HepG2 (cell line): ENCODE results near the gene CEP104. TPM values are rescaled to one million over a fixed set of nuclear protein-coding genes. Genes with fewer than 3 reads are reported as not detected.

Experiments used
- ATF2 ChIP-seq: sonication (generic); formaldehyde crosslinking; IDR thresholded peaks from 2 replicates; pipeline ENCODE4 v1.4.0; 2020; ENCODE audit warnings: missing genetic modification reagents
- ESRRA ChIP-seq: sonication (generic); formaldehyde crosslinking; IDR thresholded peaks from 2 replicates; pipeline ENCODE4 v1.5.1; 2020; ENCODE audit warnings: mild to moderate bottlenecking, low read depth, missing genetic modification reagents
- KDM4B ChIP-seq: sonication (generic); formaldehyde crosslinking; IDR thresholded peaks from 2 replicates; pipeline ENCODE4 v1.4.0; 2020; ENCODE audit warnings: missing genetic modification reagents
- MXI1 ChIP-seq: IDR thresholded peaks from 3 replicates; pipeline ENCODE4 v1.6.1; 2012; ENCODE audit warnings: low read depth, low read length, inconsistent platforms, borderline replicate concordance
- POLR2G ChIP-seq: fragments of 200-400 bp; formaldehyde crosslinking; IDR thresholded peaks from 2 replicates; pipeline ENCODE4 v1.6.1; 2018; ENCODE audit warnings: mild to moderate bottlenecking, low read depth, low read length, moderate library complexity
- RBM22 ChIP-seq: fragments of 200-400 bp; formaldehyde crosslinking; optimal IDR thresholded peaks from 2 replicates; pipeline ENCODE3; 2017; ENCODE audit warnings: mild to moderate bottlenecking, low read length, moderate library complexity
- SALL2 ChIP-seq: sonication (generic); formaldehyde crosslinking; IDR thresholded peaks from 2 replicates; pipeline ENCODE4 v1.8.1; 2023; ENCODE audit warnings: mild to moderate bottlenecking, missing genetic modification reagents, inconsistent platforms
- SNAI1 ChIP-seq: sonication (generic); formaldehyde crosslinking; IDR thresholded peaks from 2 replicates; pipeline ENCODE4 v1.5.0; 2020; ENCODE audit warnings: mild to moderate bottlenecking, missing genetic modification reagents, borderline replicate concordance
- SNAPC5 ChIP-seq: sonication (generic); formaldehyde crosslinking; IDR thresholded peaks from 2 replicates; pipeline ENCODE4 v1.8.1; 2023; ENCODE audit warnings: mild to moderate bottlenecking, missing genetic modification reagents, borderline replicate concordance
- THAP11 ChIP-seq: IDR thresholded peaks from 2 replicates; pipeline ENCODE4 v1.6.1; 2016; ENCODE audit warnings: missing biosample characterization, missing genetic modification reagents
- ZBTB43 ChIP-seq: sonication (generic); formaldehyde crosslinking; conservative IDR thresholded peaks from 2 replicates; pipeline ENCODE4 v1.4.0; 2020; ENCODE audit warnings: missing genetic modification reagents
- ZFP62 ChIP-seq: sonication (generic); formaldehyde crosslinking; IDR thresholded peaks from 2 replicates; pipeline ENCODE4 v1.4.0; 2020; ENCODE audit warnings: missing genetic modification reagents
- ZFX ChIP-seq: sonication (generic); formaldehyde crosslinking; IDR thresholded peaks from 2 replicates; pipeline ENCODE4 v1.4.0; 2020; ENCODE audit warnings: mild to moderate bottlenecking, low read depth, missing genetic modification reagents, moderate library complexity
- ZNF274 ChIP-seq: sonication (generic); formaldehyde crosslinking; IDR thresholded peaks from 2 replicates; pipeline ENCODE4 v1.5.1; 2020; ENCODE audit warnings: mild to moderate bottlenecking, missing genetic modification reagents
- ZNF296 ChIP-seq: sonication (generic); formaldehyde crosslinking; conservative IDR thresholded peaks from 2 replicates; pipeline ENCODE4 v1.5.0; 2020; ENCODE audit warnings: mild to moderate bottlenecking, missing genetic modification reagents
- ZNF543 ChIP-seq: sonication (generic); formaldehyde crosslinking; IDR thresholded peaks from 2 replicates; pipeline ENCODE4 v1.4.0; 2020; ENCODE audit warnings: mild to moderate bottlenecking, missing genetic modification reagents
- ZNF577 ChIP-seq: sonication (generic); formaldehyde crosslinking; IDR thresholded peaks from 2 replicates; pipeline ENCODE4 v1.4.0; 2020; ENCODE audit warnings: mild to moderate bottlenecking, low read depth, missing genetic modification reagents, borderline replicate concordance
- ZNF709 ChIP-seq: sonication (generic); formaldehyde crosslinking; IDR thresholded peaks from 2 replicates; pipeline ENCODE4 v1.5.0; 2020; ENCODE audit warnings: mild to moderate bottlenecking, missing genetic modification reagents
- ZNF792 ChIP-seq: IDR thresholded peaks from 2 replicates; pipeline ENCODE4 v1.6.1; 2016
- polyA plus RNA-seq, 8 experiments: library from polyadenylated mRNA; depleted of rRNA in 3 of 8; stranded (reverse) in 7 of 8; unstranded in 1 of 8; fragments of >200 nt; fragmentation: Illumina TruSeq in 4 of 8; extraction: Trizol in 4 of 8; gene quantifications; 2 replicates each; pipeline versions ENCODE4 v1.2.1 to v1.2.3, GENCODE V29; 2011 to 2016; ENCODE audit warnings: low read depth in 4 of 8, missing spikeins in 1 of 8, mixed read lengths in 1 of 8; ENCODE audit not compliant: insufficient read depth in 1 of 8
- total RNA-seq, 5 experiments: library from RNA; depleted of rRNA; stranded (reverse); fragments of >200 nt; fragmentation: Illumina TruSeq; extraction: Trizol; gene quantifications; 2 replicates each; pipeline ENCODE4 v1.2.3, GENCODE V29; 2016; ENCODE audit warnings: low read depth in 1 of 5
- TF ChIP-seq, protein P1 (sequence below): sonication (generic); formaldehyde crosslinking; IDR thresholded peaks from 2 replicates; pipeline ENCODE4 v1.5.0; 2020; ENCODE audit warnings: mild to moderate bottlenecking, missing genetic modification reagents
- TF ChIP-seq, protein P2 (sequence below): sonication (generic); formaldehyde crosslinking; IDR thresholded peaks from 2 replicates; pipeline ENCODE4 v1.5.0; 2020; ENCODE audit warnings: mild to moderate bottlenecking, low read depth, missing genetic modification reagents, borderline replicate concordance

CEP104 gene
- total and polyA plus RNA-seq, 2 of the 13 experiments (the other 11 are each of a cell fraction or from before 2014, with no cell fraction given): 20.4 to 30.1 TPM

- no peak for TF ChIP-seq MXI1
- TF ChIP-seq ATF2 (CRISPR knock-in tag): 0 out of 2 replicates have a peak, but pooled peaks have one; percentile 30
- TF ChIP-seq RBM22: peak; percentile 28
- 0 out of 2 replicates have a peak, but pooled peaks have one; percentile 26 for TF ChIP-seq ZNF296
- TF ChIP-seq, protein P1, sequence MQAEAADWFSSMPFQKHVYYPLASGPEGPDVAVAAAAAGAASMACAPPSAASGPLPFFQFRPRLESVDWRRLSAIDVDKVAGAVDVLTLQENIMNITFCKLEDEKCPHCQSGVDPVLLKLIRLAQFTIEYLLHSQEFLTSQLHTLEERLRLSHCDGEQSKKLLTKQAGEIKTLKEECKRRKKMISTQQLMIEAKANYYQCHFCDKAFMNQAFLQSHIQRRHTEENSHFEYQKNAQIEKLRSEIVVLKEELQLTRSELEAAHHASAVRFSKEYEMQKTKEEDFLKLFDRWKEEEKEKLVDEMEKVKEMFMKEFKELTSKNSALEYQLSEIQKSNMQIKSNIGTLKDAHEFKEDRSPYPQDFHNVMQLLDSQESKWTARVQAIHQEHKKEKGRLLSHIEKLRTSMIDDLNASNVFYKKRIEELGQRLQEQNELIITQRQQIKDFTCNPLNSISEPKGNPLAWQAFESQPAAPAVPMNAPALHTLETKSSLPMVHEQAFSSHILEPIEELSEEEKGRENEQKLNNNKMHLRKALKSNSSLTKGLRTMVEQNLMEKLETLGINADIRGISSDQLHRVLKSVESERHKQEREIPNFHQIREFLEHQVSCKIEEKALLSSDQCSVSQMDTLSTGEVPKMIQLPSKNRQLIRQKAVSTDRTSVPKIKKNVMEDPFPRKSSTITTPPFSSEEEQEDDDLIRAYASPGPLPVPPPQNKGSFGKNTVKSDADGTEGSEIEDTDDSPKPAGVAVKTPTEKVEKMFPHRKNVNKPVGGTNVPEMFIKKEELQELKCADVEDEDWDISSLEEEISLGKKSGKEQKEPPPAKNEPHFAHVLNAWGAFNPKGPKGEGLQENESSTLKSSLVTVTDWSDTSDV (CRISPR knock-in tag): no peak
- TF ChIP-seq, protein P2, sequence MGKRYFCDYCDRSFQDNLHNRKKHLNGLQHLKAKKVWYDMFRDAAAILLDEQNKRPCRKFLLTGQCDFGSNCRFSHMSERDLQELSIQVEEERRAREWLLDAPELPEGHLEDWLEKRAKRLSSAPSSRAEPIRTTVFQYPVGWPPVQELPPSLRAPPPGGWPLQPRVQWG (CRISPR knock-in tag): no peak
- 0 out of 2 replicates have a peak, but pooled peaks have one; percentile 65 for TF ChIP-seq SNAI1 (CRISPR knock-in tag)
- no peak for TF ChIP-seq KDM4B
- TF ChIP-seq ESRRA: peak; percentile 96
- peak; percentile 79 for TF ChIP-seq ZFX
- no peak for TF ChIP-seq ZNF577 (CRISPR knock-in tag)
- TF ChIP-seq POLR2G: peak; percentile 76
- TF ChIP-seq SNAPC5: no peak; the same call in 1 of the 2 replicates
- no peak for TF ChIP-seq ZFP62 (CRISPR knock-in tag)
- peak; percentile 80; the same call in 1 of the 2 replicates for TF ChIP-seq ZNF709 (CRISPR knock-in tag)
- no peak; the same call in 1 of the 2 replicates for TF ChIP-seq THAP11 (CRISPR knock-in tag)
- TF ChIP-seq ZBTB43: no peak
- TF ChIP-seq ZNF792 (CRISPR knock-in tag): no peak
- no peak for TF ChIP-seq ZNF274 (CRISPR knock-in tag)
- TF ChIP-seq SALL2 (CRISPR knock-in tag): peak; percentile 66
- no peak; the same call in 1 of the 2 replicates for TF ChIP-seq ZNF543 (CRISPR knock-in tag)
Observed at GRCh38 chr1:3771108-3772026, 85.6 kb downstream of the CEP104 start (continued).
